ENCODE data around the gene DMD. TPM values are rescaled to one million over a fixed set of nuclear protein-coding genes. Genes with fewer than 3 reads are reported as not detected.

Gene DMD
- total and polyA plus RNA-seq, 2 of the 13 experiments (the other 11 are each of a cell fraction or from before 2014, with no cell fraction given) = 17.6 to 25.9 TPM

DNA sequence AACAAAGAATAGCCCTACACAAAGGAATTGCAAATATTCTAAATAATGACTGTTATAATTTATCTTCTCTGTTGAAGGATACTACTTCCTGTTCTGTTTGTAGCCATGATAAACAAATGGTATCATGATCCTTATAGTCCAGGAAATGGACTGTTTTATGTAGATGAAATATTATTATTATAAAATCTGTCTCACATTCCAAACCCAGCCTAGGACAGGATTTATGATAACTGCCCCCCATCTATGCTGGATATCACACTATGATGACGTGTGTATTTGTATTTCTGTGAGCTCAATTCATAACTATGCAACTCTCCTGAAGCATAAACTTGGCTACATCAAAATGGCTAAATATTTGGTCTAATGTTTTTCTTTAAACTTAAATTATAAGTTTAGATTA is 21.3 kb downstream of the DMD start:
- WGBS (ENCODE audit: low lambda C conversion rate) = 0% methylated on average over 1 of the region's 1 CpG
- Histone ChIP-seq H3K4me2 (ENCODE audit: low read depth, low read length) (no peak overlapping the region), H3K9me3 (ENCODE audit: low read length) (no peaks in the 10 kb centered on the region), H3K4me3 (replicated peaks in 1 of 3; ENCODE audit: insufficient read depth in 1 of 3, low read depth in 2 of 3, low read length in 3 of 3) (no peak overlapping the region), H4K20me1 (ENCODE audit: insufficient read depth, low read length) (no peaks in the 10 kb centered on the region), H3K4me1 (ENCODE audit: insufficient read depth, low read length) (no peaks in the 10 kb centered on the region), H3K27ac (ENCODE audit: extremely low read length, insufficient read depth, low read length) (no peak overlapping the region), H3K36me3 (replicated peaks in 1 of 2; ENCODE audit: control insufficient read depth in 1 of 2, insufficient read depth in 2 of 2, low read length in 2 of 2) (no peaks in the 10 kb centered on the region), H2AFZ (ENCODE audit: low read length) (no peak overlapping the region), H3K9ac (ENCODE audit: insufficient read depth, low read depth, low read length) (no peak overlapping the region), H3K27me3 (ENCODE audit: control insufficient read depth in 1 of 2, insufficient read depth in 2 of 2, low read length in 2 of 2) (no peaks in the 10 kb centered on the region), H3K79me2 (ENCODE audit: insufficient read depth, low read length) (no peaks in the 10 kb centered on the region)
- intact Hi-C loops (cut with micrococcal nuclease; ENCODE audit: unreplicated experiment) = no loop called here
- ATAC-seq (no peak), DNase-seq (ENCODE audit: low spot score) (no peak), FAIRE-seq (no peak)
- no TSS peak for BruUV-seq (replicated peaks)
- TF ChIP-seq ZIK1 (CRISPR knock-in tag; IDR thresholded peaks at IDR 0.05; ENCODE audit: borderline replicate concordance, low read depth) (no peak), ZNF12 (CRISPR knock-in tag; IDR thresholded peaks at IDR 0.05) (no peak), ZNF549 (CRISPR knock-in tag; IDR thresholded peaks at IDR 0.05) (no peak), NFIC (IDR thresholded peaks at IDR 0.05; ENCODE audit: low read length) (no peak), ARNTL (CRISPR knock-in tag; IDR thresholded peaks at IDR 0.05) (no peak), RBFOX2 (IDR thresholded peaks at IDR 0.05; ENCODE audit: low read depth, low read length) (no peak), CBX2 (IDR thresholded peaks at IDR 0.05; ENCODE audit: low read depth, low read length) (no peak), CBX2 (CRISPR knock-in tag; IDR thresholded peaks at IDR 0.05; ENCODE audit: low read depth) (no peak), ZGPAT (CRISPR knock-in tag; IDR thresholded peaks at IDR 0.05) (no peak), ZFAT (CRISPR knock-in tag; conservative IDR thresholded peaks at IDR 0.05) (no peak), SRF (IDR thresholded peaks at IDR 0.05; ENCODE audit: low read depth, low read length) (no peak), ZNF143 (CRISPR knock-in tag; IDR thresholded peaks at IDR 0.05) (no peak), HOXA9 (CRISPR knock-in tag; IDR thresholded peaks at IDR 0.05; ENCODE audit: borderline replicate concordance) (no peak), SOX5 (CRISPR knock-in tag; IDR thresholded peaks at IDR 0.05; ENCODE audit: borderline replicate concordance) (no peak), NCOA1 (CRISPR knock-in tag; IDR thresholded peaks at IDR 0.05) (no peak), MTF2 (CRISPR knock-in tag; IDR thresholded peaks at IDR 0.05; ENCODE audit: borderline replicate concordance) (no peak), STAG1 (CRISPR knock-in tag; IDR thresholded peaks at IDR 0.05) (no peak), THYN1 (CRISPR knock-in tag; IDR thresholded peaks at IDR 0.05; ENCODE audit: borderline replicate concordance, low read depth) (no peak), ZNF235 (CRISPR knock-in tag; IDR thresholded peaks at IDR 0.05; ENCODE audit: borderline replicate concordance) (no peak), ZBTB10 (CRISPR knock-in tag; IDR thresholded peaks at IDR 0.05; ENCODE audit: borderline replicate concordance) (no peak)
- TF ChIP-seq, protein P1, sequence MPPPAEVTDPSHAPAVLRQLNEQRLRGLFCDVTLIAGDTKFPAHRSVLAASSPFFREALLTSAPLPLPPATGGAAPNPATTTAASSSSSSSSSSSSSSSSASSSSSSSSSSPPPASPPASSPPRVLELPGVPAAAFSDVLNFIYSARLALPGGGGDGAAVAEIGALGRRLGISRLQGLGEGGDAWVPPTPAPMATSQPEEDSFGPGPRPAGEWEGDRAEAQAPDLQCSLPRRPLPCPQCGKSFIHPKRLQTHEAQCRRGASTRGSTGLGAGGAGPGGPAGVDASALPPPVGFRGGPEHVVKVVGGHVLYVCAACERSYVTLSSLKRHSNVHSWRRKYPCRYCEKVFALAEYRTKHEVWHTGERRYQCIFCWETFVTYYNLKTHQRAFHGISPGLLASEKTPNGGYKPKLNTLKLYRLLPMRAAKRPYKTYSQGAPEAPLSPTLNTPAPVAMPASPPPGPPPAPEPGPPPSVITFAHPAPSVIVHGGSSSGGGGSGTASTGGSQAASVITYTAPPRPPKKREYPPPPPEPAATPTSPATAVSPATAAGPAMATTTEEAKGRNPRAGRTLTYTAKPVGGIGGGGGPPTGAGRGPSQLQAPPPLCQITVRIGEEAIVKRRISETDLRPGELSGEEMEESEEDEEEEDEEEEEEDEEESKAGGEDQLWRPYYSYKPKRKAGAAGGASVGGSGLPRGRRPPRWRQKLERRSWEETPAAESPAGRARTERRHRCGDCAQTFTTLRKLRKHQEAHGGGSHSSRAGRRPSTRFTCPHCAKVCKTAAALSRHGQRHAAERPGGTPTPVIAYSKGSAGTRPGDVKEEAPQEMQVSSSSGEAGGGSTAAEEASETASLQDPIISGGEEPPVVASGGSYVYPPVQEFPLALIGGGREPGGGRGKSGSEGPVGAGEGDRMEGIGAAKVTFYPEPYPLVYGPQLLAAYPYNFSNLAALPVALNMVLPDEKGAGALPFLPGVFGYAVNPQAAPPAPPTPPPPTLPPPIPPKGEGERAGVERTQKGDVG (CRISPR knock-in tag; IDR thresholded peaks at IDR 0.05; ENCODE audit: borderline replicate concordance) = no peak
- in situ Hi-C loops (cut with HindIII; ENCODE audit: extremely low pct_ligation_motif_present, low pct_unique_long_range_greater_than_20kb) = no loop called here
- ChIA-PET POLR2A (no interaction called here), CTCF (ENCODE audit: low intra/inter-chr PET ratio, low total read pairs) (no interaction called here)

Data from HepG2 (cell line).